Measurements from ENCODE around the gene GTF2H1.

The GTF2H1 gene

DNA sequence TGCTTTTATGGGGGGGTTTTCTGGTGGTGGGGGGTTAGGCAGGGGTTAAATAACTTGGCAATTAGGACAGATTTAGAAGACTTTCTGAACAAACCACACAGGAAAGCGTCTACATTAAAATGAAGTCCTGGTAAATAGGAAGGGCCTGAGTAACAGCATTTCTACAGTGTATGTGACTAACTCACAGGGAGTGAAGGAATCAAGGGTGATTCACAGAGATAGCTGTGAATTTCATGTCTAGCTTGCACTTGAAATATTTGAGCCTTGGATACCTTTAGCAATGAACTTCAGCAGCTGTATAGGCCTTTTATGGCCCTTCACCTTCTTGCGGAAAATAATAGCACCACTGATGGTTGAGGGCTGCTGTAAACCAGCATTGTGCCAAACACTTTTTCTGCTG, 45.9 kb downstream of the GTF2H1 start:
- DNase-seq (ENCODE audit: insufficient read length, low spot score), result no peak
- no peak for FAIRE-seq
- TF ChIP-seq POLR2AphosphoS5 (IDR thresholded peaks at IDR 0.05; ENCODE audit: low read depth, low read length) (no peak), POLR2A (IDR thresholded peaks at IDR 0.05; ENCODE audit: low read depth, low read length) (no peak), SPI1 (IDR thresholded peaks at IDR 0.05; ENCODE audit: low read depth, low read length) (no peak), PAX5 (IDR thresholded peaks at IDR 0.05; ENCODE audit: insufficient read depth, low read length, severe bottlenecking) (no peak), TAF1 (IDR thresholded peaks at IDR 0.05; ENCODE audit: low read depth, low read length) (no peak), POU2F2 (IDR thresholded peaks at IDR 0.05; ENCODE audit: low read depth, low read length) (no peak)

- TF ChIP-seq PAX5 (IDR thresholded peaks at IDR 0.05; ENCODE audit: insufficient read depth, low read length, severe bottlenecking) (no peak), TAF1 (IDR thresholded peaks at IDR 0.05; ENCODE audit: low read depth, low read length) (no peak), POLR2AphosphoS5 (IDR thresholded peaks at IDR 0.05; ENCODE audit: low read depth, low read length) (no peak), POU2F2 (IDR thresholded peaks at IDR 0.05; ENCODE audit: low read depth, low read length) (no peak), POLR2A (IDR thresholded peaks at IDR 0.05; ENCODE audit: low read depth, low read length) (no peak), SPI1 (IDR thresholded peaks at IDR 0.05; ENCODE audit: low read depth, low read length) (no peak)
- DNase-seq (ENCODE audit: insufficient read length, low spot score), result no peak
- FAIRE-seq, result no peak
Measured at GRCh38 chr11:18369398-18369797, 47.0 kb downstream of the GTF2H1 start.

- FAIRE-seq (no peak), DNase-seq (ENCODE audit: insufficient read length, low spot score) (no peak)
- TF ChIP-seq POLR2A (IDR thresholded peaks at IDR 0.05; ENCODE audit: low read depth, low read length) (no peak), POLR2AphosphoS5 (IDR thresholded peaks at IDR 0.05; ENCODE audit: low read depth, low read length) (no peak), SPI1 (IDR thresholded peaks at IDR 0.05; ENCODE audit: low read depth, low read length) (no peak), POU2F2 (IDR thresholded peaks at IDR 0.05; ENCODE audit: low read depth, low read length) (no peak), PAX5 (IDR thresholded peaks at IDR 0.05; ENCODE audit: insufficient read depth, low read length, severe bottlenecking) (no peak), TAF1 (IDR thresholded peaks at IDR 0.05; ENCODE audit: low read depth, low read length) (no peak)
Measured at GRCh38 chr11:18371279-18371678, 48.9 kb downstream of the GTF2H1 start.

GRCh38 chr11:18372201-18372600, 49.8 kb downstream of the GTF2H1 start:
- no peak for FAIRE-seq
- TF ChIP-seq POLR2A (IDR thresholded peaks at IDR 0.05; ENCODE audit: low read depth, low read length) (no peak), TAF1 (IDR thresholded peaks at IDR 0.05; ENCODE audit: low read depth, low read length) (no peak), SPI1 (IDR thresholded peaks at IDR 0.05; ENCODE audit: low read depth, low read length) (no peak), PAX5 (IDR thresholded peaks at IDR 0.05; ENCODE audit: insufficient read depth, low read length, severe bottlenecking) (no peak), POU2F2 (IDR thresholded peaks at IDR 0.05; ENCODE audit: low read depth, low read length) (no peak), POLR2AphosphoS5 (IDR thresholded peaks at IDR 0.05; ENCODE audit: low read depth, low read length) (no peak)
- no peak for DNase-seq (ENCODE audit: insufficient read length, low spot score)

DNA sequence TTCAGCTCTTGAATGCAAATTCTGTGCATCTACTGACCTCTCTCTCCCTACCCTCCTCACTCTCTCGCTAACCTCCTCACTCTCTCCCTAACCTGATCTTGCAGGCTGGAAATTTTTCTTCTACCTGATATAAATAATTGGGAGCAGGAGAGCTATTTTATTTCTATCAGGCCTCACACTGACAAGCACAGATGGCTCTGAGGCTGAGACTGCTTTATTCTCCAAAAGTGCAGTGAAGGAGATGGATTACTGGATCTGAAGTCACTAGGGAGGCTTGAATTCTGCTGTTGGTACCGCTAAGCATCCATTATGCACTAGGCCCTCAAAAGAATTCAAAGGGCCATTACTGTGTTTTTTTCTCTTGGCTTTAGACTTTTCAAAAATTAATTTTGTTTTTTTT, 52.6 kb downstream of the GTF2H1 start:
- FAIRE-seq, result no peak
- no peak for TF ChIP-seq PAX5 (IDR thresholded peaks at IDR 0.05; ENCODE audit: insufficient read depth, low read length, severe bottlenecking)
- no peak for TF ChIP-seq POLR2AphosphoS5 (IDR thresholded peaks at IDR 0.05; ENCODE audit: low read depth, low read length)
- no peak for TF ChIP-seq POLR2A (IDR thresholded peaks at IDR 0.05; ENCODE audit: low read depth, low read length)
- TF ChIP-seq TAF1 (IDR thresholded peaks at IDR 0.05; ENCODE audit: low read depth, low read length), result no peak
- TF ChIP-seq POU2F2 (IDR thresholded peaks at IDR 0.05; ENCODE audit: low read depth, low read length), result no peak
- no peak for TF ChIP-seq SPI1 (IDR thresholded peaks at IDR 0.05; ENCODE audit: low read depth, low read length)
- DNase-seq (ENCODE audit: insufficient read length, low spot score), result no peak

DNA sequence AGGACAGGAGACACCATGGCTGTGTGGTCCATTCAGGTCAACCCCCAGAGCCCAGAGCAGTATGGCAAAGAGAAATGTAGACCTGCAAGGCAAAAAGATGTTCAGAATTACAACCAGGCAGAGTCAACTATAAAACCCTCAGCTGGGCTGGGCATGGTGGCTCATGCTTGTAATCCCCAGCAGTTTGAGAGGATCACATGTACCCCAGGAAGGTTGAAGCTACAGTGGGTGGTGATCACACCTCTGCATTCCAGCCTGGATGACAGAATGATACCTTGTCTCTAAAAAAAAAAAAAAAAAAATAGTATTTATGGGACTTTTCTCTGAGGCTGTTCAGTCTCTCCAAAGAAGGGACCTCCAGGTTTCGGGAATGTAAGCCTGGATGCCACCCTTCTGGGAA, 53.6 kb downstream of the GTF2H1 start:
- no peak for FAIRE-seq
- TF ChIP-seq POLR2A (IDR thresholded peaks at IDR 0.05; ENCODE audit: low read depth, low read length) (no peak), POLR2AphosphoS5 (IDR thresholded peaks at IDR 0.05; ENCODE audit: low read depth, low read length) (no peak), SPI1 (IDR thresholded peaks at IDR 0.05; ENCODE audit: low read depth, low read length) (no peak), TAF1 (IDR thresholded peaks at IDR 0.05; ENCODE audit: low read depth, low read length) (no peak), POU2F2 (IDR thresholded peaks at IDR 0.05; ENCODE audit: low read depth, low read length) (no peak), PAX5 (IDR thresholded peaks at IDR 0.05; ENCODE audit: insufficient read depth, low read length, severe bottlenecking) (no peak)
- no peak for DNase-seq (ENCODE audit: insufficient read length, low spot score)

GRCh38 chr11:18379201-18379600, 56.8 kb downstream of the GTF2H1 start:
- no peak for DNase-seq (ENCODE audit: insufficient read length, low spot score)
- no peak for TF ChIP-seq POLR2AphosphoS5 (IDR thresholded peaks at IDR 0.05; ENCODE audit: low read depth, low read length)
- TF ChIP-seq POLR2A (IDR thresholded peaks at IDR 0.05; ENCODE audit: low read depth, low read length), result no peak
- no peak for TF ChIP-seq TAF1 (IDR thresholded peaks at IDR 0.05; ENCODE audit: low read depth, low read length)
- no peak for FAIRE-seq

DNA sequence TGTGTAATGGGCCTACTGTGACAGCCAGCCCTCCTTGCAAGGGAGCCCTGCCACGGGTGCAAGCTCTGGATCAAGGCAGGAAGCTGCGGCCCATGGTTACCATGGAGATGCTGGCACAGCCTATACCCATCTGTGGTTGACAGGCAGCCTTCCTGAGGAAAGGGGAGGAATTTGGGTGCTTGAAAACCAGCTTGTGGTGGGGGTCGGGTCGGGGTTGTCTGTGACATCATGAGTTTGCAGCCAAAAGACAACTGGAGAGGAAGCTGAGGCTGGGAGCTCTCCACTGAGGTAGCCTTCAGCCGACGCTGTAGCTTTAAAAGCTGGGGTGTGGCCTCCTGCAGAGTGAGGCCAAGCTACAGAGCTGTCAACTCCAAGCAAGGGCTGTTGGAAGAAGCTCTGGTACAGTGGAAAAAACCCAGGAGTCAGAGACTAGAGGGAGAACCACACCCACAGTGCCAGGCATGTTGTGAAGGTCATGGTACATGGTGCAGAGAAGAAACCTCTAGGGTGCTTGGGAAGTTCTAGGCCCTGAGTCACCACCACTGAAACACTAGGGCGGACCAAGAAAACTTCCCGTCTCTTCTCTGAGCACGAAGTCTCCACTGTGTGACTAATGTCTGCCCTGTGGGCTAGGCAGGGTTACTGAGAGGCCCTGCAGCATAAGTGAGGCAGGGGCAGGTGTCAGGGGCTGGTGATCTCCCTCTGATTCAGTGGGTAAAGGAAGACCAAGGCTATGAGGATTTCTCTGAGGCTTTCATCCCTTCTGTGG, 61.2 kb downstream of the GTF2H1 start:
- FAIRE-seq, result peak; percentile 81
- DNase-seq (ENCODE audit: insufficient read length, low spot score), result peak; percentile 43
- TF ChIP-seq SPI1 (IDR thresholded peaks at IDR 0.05; ENCODE audit: low read depth, low read length) (0 out of 2 replicates have a peak, but pooled peaks have one; percentile 12), POU2F2 (IDR thresholded peaks at IDR 0.05; ENCODE audit: low read depth, low read length) (no peak)

DNA sequence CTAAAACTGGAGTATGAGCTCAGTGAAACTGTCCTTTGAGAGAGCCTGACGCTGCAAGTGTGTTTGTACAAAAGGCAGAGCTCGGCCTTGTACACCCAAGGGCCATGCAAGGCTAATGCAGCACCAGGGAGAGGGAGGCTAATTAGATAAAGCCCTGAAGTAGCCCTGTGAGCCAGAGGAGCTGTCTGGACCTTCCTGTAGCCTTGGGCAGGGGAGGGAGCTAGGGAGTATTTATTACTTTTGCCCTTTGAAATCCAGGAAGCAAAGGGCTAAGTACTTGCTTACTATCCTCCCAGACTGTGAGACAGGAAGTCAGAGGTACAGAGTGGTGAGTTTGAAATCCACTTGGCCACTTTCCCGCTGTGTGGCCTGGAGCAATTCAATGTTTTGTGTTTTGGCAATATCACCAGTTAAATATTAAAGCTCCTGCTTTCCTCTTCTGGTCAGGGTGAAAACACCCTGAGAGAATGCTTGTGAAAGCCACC, 61.8 kb downstream of the GTF2H1 start:
- no peak for FAIRE-seq
- TF ChIP-seq POU2F2 (IDR thresholded peaks at IDR 0.05; ENCODE audit: low read depth, low read length) (no peak), SPI1 (IDR thresholded peaks at IDR 0.05; ENCODE audit: low read depth, low read length) (peak; percentile 44), TAF1 (IDR thresholded peaks at IDR 0.05; ENCODE audit: low read depth, low read length) (peak; percentile 57), POLR2AphosphoS5 (IDR thresholded peaks at IDR 0.05; ENCODE audit: low read depth, low read length) (peak; percentile 38; the same call in 1 of the 2 replicates), POLR2A (IDR thresholded peaks at IDR 0.05; ENCODE audit: low read depth, low read length) (peak; percentile 67; the same call in 1 of the 2 replicates), PAX5 (IDR thresholded peaks at IDR 0.05; ENCODE audit: insufficient read depth, low read length, severe bottlenecking) (no peak)
- DNase-seq (ENCODE audit: insufficient read length, low spot score), result no peak

DNA sequence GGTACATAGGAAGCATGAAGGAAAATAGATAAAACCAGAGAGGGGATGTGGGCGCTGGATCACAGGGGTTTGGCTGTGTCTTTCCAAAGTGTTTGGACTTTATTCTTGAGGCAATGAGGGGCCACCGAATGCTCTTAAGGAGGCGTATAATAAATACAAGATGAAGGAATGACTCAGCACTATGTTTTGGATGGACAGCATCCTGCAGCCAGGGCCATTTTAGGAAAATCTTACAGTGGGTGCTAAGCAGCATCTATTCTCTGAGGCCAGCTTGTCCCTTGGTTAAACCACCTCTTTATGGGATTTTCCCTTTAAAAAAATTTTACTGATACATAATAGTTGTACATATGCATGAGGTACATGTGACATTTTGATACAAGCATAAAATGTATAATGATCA, 67.7 kb downstream of the GTF2H1 start:
- no peak for FAIRE-seq
- no peak for DNase-seq (ENCODE audit: insufficient read length, low spot score)
- TF ChIP-seq POLR2A (IDR thresholded peaks at IDR 0.05; ENCODE audit: low read depth, low read length) (no peak), POU2F2 (IDR thresholded peaks at IDR 0.05; ENCODE audit: low read depth, low read length) (no peak), SPI1 (IDR thresholded peaks at IDR 0.05; ENCODE audit: low read depth, low read length) (no peak), TAF1 (IDR thresholded peaks at IDR 0.05; ENCODE audit: low read depth, low read length) (no peak), PAX5 (IDR thresholded peaks at IDR 0.05; ENCODE audit: insufficient read depth, low read length, severe bottlenecking) (no peak), POLR2AphosphoS5 (IDR thresholded peaks at IDR 0.05; ENCODE audit: low read depth, low read length) (no peak)
